GM18870 (cell line): ENCODE data around the gene RBM47.
"Not testable (repeated sequence)": the region's sequence is repeated elsewhere in the genome, so short reads cannot be mapped to it uniquely, and the experiment has no call there.

Experiments
- ATAC-seq: cut with Tn5 transposase; IDR thresholded peaks from one replicate; pipeline ENCODE4 v1.9.1; 2021; ENCODE audit warnings: moderate library complexity; ENCODE audit not compliant: unreplicated experiment

RBM47 gene

DNA sequence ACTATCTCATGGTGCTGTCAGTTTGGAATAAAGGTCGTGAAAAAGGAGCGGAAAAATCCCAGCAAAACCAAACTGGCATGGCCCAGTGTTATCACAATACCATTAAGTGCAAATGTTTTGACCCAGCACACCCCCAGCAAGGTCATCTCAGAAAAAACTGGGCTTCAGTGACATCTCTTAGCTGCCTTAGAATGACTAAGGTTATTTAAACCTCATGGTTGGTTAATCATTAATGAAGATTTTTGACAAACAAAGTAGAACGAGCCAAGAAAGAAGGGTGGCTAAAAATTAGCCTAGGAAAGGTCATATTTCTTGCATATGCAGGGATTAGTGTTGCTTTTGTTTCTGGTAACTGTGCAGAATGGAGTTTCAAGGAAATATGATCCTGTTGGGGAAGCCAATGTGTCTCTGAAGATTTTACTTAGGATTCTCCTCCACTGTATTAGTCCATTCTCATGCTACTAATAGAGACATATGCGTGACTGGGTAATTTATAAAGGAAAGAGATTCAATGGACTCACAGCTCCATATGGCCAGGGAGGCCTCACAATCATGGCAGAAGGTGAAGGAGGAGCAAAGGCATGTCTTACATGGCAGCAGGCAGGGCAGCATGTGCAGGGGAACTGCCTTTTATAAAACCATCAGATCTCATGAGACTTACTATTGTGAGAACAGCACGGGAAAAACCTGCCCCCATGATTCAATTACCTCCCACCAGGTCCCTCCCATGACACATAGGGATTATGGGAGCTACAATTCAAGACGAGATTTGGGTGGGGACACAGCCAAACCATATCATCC is 211.0 kb downstream of the RBM47 start:
- ATAC-seq: no peak

DNA sequence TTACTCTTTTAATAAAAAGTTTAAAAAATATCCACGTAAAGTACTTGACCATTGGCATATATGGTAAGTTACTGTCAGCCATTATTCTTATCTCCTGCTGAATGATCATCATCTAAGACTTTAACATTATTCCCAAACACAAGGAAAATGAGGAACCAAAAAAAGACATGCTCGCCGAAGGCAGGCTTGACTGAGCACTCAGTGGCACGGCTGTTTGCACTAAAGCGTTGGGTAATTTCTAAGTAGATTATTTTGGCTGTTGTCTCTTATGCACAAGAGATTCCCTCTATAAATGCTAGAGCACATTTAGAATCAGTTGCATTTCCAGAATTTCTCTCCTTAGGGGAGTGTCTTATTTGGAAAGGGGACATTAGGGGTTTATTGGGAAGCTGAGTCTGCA is 211.7 kb downstream of the RBM47 start:
- no peak for ATAC-seq

DNA sequence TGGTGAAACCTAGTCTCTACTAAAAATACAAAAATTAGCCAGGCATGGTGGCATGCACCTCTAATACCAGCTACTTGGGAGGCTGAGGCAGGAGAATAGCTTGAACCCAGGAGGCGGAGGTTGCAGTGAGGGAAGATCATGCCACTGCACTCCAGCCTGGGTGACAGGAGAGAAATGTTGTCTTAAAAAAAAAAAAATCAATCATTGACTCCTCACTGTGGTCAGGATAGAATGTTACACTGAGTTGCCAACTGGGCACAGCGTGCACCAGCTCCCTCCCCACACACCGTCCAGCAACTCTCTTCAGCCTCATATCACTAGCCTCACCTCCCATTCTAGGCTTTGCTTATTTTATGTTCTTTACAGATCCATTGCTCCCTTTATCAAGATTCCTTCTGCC is 215.0 kb downstream of the RBM47 start:
- ATAC-seq: no peak

DNA sequence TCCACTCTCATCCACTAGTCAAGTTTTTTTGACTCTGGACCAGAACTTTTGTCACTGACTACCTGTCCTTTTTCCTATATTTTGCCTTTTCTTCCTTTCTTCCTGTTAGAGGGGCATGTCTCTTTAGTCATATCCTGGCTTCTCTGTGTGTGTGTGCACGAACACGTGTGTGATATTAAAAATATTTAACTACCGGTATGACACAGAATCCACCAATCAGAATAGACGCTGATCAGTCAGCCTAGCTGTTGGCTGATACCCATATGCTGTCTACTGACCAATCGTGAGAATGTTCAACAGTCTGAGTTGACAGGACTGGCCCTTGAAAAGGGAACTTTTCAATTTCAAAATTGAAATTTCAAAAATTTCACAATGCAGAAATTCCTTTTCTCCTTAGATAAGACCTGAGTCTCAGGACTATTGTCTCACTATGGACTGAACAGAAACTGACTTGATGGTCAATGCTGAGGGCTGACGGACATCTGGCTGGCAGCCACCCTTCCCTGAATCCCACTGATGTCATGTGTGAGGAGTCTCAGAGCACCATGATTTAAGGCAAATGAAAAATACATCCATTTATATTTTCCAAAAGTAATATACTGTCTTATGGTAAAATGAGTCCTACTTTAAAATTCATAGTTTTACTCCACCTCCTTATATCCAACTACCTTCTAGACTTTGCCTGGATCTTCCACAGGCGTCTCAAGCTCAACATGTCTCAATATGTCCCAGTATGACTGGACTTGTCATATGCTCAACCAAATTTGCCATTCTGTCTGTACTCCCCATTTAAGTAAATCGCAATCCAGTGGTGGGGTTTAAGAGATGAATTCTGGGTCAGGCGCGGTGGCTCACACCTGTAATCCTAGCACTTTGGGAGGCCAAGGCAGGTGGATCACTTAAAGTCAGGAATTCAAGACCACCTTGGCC is 216.5 kb downstream of the RBM47 start:
- ATAC-seq: no peak

DNA sequence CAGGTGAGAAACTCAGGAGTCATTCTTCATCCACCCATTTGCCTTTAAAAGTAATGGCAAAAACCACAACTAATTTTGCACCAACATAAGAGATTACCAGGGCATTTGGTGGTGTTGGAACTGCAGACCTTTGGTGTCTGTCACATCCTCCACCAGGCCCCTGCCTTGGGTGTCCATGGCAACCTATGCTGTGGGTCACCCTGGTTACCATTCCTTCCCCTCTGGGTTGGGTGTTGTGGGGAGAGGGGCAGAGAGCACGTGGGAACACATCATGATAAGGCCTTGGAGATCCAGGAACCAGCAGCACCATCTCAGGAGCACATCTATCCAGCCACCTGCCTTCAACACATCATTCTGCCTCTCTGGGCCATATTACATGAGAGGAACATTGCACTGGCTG is 217.3 kb downstream of the RBM47 start:
- no peak for ATAC-seq

DNA sequence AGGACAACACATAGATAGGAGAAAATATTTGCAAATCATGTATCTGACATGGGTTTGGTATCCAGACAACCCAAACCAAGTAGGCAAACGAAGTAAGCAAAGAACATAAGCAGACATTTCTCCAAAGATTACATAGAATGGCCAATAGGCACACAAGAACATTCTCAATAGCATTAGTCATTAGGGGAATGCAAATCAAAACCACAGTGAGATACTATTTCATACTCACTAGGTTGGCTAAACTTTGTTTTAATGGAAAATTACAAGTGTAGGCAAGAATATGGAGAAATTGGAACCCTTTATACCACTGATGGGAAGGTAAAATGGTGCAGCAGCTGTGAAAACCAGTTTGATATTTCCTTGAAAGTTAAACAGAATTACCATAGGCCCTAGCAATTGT is 219.8 kb downstream of the RBM47 start:
- ATAC-seq: no peak

DNA sequence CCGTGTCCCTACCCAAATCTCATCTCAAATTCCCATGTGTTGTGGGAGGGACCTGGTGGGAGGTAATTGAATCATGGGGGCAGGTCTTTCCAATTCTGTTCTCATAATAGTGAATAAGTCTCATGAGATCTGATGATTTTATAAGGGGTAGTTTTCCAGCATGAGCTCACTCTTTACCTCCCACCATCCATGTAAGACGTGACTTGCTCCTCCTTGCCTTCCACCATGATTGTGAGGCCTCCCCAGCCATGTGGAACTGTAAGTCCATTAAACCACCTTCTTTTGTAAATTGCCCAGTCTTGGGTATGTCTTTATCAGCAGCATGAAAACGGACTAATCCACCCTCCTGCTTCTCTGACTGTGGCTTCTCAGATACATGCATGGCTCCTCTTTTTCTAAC is 222.2 kb downstream of the RBM47 start:
- ATAC-seq: not testable (repeated sequence)

DNA sequence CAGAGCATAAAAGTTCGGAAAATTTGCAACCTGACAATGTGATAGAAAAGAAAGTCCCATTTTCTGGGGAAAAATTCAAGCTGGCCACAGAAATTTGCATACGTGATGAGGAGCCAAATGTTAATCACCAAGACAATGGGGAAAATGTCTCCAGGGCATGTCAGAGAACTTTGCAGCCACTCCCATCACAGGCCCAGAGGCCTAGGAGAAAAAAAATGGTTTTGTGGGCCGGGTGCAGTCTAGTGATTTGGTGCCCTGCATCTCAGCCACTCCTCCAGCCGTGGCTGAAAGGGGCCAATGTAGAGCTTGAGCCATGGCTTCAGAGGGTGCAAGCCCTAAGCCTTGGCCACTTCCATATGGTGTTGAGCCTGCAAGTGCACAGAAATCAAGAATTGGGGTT is 223.3 kb downstream of the RBM47 start:
- no peak for ATAC-seq

DNA sequence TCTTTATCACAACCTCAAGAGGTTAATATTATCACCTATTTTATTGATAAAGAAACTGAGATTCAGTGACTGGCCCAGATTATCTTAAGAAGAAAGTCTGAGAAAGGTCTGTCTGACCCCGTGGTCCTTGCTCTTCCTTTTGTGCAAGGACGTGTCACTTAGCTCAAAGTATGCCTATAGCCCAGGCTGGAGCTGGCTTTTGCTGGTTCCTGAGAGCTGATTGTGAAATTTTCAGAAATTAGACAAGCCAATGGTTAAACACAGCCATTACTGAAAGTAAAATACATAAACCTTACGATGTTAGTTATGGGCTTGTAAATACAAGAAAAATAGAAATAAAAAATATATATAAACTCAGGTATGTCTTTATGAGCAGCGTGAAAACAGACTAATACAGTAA is 224.5 kb downstream of the RBM47 start:
- no peak for ATAC-seq

DNA sequence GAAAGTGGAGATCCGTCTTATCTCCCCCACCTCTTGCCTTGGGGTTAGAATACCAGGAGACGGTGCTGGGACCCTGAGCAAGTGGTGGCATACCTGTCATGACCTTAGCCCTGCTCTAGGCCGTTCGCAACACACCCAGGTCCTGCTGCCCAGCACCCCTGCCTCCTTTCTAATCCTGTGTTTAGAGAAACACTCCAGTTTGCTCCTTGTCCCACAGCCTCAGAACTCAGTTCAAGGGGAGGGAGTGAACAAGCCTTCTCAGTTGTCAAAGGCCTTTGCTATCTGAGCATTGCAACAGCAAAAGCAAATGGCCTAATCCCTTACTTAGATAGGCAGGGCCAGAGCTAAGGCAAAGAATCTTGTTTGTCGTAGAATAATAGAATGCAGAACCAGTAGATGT is 226.6 kb downstream of the RBM47 start:
- no peak for ATAC-seq

DNA sequence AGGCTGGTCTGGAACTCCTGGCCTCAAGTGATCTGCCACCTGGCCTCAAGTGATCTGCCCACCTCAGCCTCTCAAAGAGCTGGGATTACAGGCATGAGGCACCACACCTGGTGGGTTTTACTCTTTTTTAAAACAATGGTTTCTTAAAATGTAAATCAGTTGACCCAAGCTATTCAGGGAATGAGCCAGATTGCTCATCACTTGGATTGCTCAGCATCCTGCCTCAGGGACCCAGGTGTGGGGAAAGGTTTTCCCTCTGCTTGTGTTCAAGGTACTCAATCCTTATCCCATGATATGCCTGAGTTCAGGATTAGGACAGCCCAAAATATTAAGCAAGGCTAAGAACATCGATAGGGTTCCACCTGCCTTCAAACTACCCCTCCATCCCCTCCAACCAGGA is 227.1 kb downstream of the RBM47 start:
- no peak for ATAC-seq

DNA sequence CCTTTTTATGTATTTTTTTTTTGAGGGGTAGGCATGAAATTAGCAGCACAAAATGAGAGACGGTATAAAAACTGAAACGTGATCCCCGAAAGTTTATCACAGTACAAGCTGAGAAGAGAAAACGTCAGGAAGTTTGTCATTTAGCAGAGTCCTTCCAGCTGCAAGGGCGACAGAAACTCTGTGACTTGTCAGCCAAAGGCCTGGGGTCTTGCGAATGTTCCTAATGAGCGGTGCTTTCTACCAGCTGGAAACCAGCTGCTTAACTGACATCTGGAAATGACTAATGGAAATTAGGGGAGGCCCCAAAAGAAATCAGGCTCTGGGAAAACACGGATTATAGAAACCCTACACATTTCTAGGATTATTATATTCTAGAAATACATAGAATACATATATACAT is 228.0 kb downstream of the RBM47 start:
- no peak for ATAC-seq

DNA sequence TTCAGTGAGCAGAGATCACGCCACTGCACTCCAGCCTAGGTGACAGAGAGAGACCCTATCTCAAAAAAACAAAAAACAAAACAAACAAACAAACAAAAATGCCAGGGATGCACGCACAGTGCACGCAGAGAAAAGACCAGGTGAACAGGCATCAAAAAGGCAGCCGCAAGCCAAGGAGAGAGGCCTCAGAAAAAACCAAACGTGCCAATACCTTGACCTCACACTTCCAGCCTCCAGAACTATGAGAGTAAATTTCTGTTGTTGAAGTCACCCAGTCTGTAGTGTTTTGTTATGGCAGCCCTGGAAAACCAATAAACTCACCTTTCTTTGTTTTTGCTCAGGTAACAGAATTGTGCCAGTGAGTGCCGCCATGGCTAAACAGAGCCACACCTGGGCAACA is 228.6 kb downstream of the RBM47 start:
- no peak for ATAC-seq

DNA sequence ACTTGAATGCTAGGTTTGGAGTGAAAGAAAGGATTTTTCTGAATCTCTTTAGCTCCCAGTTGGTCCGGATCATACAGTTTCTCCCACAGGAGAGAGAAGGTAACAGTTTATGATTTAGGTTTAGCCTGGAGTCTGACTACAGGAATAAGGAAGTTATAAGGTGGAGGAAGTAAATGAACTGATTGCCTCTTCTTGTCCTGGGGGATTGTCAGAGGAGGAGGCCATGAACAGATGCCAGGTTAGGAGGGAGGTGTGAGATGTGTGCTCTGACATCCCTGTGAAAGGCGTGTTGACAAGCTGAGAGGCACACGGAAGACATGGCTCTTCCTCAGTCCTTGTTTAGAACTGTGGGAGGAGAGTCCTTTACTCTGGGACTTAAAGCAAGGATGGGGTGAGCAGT is 230.1 kb downstream of the RBM47 start:
- ATAC-seq: no peak

DNA sequence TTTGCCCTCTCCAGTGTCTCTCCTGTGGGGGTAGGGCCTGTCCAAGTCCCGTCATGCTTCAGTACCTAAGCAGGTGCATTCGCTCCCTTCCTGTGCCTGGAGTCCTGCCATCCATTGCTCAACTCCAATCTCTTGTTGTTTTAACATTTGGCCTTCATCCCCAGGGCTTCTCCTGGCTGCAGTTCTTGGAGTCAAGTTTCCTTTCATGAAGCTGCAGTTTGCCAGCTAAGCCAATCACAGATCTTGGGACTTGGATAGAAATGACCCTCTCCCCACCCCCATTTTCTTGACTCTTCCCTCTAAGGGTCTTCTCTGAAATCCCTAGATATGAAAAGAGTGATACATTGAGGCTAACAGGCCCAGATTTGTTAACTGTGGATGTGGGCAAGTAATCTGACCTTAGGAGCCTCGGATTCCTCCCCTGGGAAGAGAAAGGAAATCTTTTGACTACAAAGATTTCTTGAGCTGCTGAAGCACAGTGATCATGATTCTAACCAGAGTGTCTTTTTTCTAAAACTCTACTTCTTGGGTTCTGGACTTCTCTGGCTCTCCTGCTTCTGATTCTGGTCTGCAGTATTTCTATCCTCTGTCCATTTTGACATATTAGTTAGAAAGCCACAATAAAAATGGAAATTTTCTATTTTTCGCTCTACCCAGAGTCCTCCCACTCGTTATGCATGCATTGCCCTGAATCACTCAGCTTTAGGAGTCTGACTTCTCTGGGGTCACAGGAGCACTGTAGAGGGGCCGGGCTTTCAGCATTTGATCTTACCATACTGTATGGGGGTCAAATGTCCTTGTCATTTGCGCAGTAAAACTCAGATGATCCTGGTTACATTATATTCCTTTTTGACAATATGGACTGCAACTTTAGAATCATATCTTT is 233.5 kb downstream of the RBM47 start:
- ATAC-seq: no peak

DNA sequence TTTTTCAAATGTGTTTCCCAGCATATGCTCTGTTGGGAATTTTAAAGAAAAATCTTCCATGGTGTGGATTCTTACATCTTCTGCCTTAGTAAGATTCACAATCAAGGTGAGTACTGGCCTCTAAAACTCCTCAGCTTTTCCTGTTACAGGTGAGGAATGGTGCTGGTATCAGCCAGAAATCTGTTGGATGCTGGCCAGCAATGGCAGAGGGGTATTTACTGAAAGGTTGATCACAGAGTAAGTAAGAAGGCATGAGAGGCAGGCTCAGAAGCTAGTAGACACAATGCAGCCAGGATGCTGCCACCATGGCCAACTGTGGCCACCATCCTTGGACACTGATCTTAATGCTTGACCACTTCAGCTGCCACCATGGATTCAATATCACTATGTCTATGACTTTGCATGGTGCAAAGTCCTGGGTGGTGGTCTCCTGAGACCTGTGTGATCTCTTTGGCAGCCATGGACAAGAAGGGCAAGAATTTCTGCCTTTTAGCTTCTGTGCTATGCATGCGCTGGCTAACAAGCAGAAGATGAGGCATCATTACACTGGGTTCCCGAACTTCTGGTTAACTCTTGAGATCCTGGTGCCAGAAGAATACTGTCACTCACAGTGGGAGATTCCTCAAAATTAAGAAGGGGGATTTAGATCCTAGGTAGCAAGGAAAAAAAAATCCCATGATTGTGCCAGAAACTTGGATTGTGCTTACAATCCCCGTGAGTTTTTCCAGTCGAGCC is 234.3 kb downstream of the RBM47 start:
- ATAC-seq: no peak

DNA sequence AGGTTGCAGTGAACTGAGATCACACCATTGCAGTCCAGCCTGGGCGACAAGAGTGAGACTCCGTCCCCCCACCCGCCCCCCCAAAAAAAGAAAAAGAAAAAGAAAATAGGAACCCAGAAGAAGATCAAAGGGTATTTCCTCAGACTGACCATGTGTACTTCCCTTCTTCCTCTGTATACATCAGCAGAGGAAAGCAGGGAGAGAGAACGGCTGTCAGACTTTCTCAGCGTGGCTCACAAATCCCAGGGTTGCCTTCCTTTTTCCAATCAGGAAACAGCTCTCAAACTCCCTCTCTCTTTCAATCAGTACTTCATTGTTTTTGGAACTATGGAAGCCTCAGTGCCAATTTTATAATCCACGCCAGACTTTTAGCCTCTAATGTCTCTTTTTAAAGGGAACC is 235.4 kb downstream of the RBM47 start:
- ATAC-seq: no peak

DNA sequence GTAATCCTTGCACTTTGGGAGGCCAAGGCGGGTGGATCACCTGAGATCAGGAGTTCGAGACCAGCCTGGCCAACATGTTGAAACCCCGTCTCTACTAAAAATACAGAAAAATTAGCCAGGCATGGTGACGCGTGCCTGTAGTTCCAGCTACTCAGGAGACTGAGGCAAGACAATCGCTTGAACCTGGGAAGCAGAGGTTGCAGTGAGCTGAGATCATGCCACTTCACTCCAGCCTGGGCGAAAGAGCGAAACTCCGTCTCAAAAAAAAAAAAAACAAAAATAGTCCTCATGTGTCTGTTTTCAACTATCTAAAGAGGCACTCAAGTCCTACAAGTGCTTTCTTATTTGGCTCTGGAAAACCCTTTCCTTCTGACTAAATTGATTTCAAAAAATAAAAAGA is 237.4 kb downstream of the RBM47 start:
- not testable (repeated sequence) for ATAC-seq

DNA sequence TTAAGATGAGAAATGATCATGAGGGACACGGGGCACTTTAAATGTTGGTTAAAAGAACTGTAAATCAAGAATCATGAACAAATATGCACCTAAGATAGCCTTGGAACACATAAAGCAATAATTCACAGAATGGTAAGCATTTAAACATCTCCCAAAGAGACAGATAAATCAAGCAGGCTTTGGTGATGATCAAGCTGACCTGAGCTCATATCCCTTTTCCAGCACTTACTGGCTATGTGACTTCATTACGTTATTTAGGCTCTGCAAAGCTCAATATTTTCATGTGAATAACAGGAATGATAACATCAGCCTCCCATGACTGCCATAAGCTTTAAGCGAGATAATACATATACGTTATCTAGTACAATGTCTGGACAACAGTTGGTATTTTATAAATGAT is 239.7 kb downstream of the RBM47 start:
- no peak for ATAC-seq

DNA sequence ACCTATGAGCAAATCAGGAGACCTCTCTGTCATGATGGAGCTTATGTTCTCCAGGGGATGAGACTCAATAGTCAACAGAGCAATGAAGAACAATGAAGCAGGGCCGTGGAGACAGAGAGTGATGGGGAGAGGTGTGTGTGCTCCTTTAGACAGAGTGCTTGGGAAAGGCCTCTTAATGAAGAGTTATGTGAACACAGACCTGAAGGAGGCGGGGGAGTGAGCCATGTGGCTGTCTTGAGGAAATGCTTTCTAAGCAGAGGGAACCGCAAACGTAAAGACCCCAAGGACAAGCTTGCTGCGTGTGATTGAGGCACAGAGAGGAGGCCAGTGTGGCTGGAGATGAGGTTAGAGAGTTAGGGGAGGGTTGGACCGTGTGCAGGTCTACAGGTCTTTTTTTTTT is 241.4 kb downstream of the RBM47 start:
- ATAC-seq: no peak

DNA sequence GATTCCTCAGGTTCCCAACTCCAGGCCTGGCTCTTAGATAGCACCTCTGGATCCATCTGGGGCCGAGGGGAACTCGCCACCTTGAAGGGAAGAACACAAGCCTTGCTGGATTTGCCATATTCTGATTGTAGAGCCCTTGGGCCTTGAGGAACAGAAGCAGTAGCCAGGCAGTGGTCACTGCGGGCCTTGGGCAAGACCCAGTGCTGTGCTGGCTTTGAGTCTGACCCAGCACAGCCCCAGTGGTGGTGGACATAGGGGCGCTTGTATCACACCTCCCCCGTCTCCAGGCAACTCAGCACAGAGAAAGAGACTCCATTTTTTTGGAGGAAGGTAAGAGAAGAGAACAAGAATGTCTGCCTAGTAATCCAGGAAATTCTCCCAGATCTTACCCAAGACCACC is 249.0 kb downstream of the RBM47 start:
- ATAC-seq: no peak
